HepG2 (cell line): ENCODE results near the gene MDH1. TPM values are rescaled to one million over a fixed set of nuclear protein-coding genes. Genes with fewer than 3 reads are reported as not detected.

Source experiments
- AHR ChIP-seq: IDR thresholded peaks from 2 replicates; pipeline ENCODE4 v1.6.1; 2018; ENCODE audit warnings: missing genetic modification reagents, missing compliant biosample characterization
- DMAP1 ChIP-seq: IDR thresholded peaks from 2 replicates; pipeline ENCODE4 v1.6.1; 2016
- ELF1 ChIP-seq: sonication (generic); formaldehyde crosslinking; IDR thresholded peaks from 2 replicates; pipeline ENCODE4 v1.4.0; 2020; ENCODE audit warnings: missing genetic modification reagents
- FOXA3 ChIP-seq: IDR thresholded peaks from 2 replicates; pipeline ENCODE4 v1.6.1; 2016; ENCODE audit warnings: missing genetic modification reagents, missing compliant biosample characterization
- FOXO1 ChIP-seq: sonication (generic); formaldehyde crosslinking; IDR thresholded peaks from 2 replicates; pipeline ENCODE4 v1.4.0; 2020; ENCODE audit warnings: missing genetic modification reagents
- GATAD2A ChIP-seq: IDR thresholded peaks from 2 replicates; pipeline ENCODE4 v1.6.1; 2016
- GZF1 ChIP-seq: sonication (generic); formaldehyde crosslinking; IDR thresholded peaks from 2 replicates; pipeline ENCODE4 v1.5.1; 2020; ENCODE audit warnings: mild to moderate bottlenecking, missing genetic modification reagents
- NR2C2 ChIP-seq: sonication (generic); formaldehyde crosslinking; IDR thresholded peaks from 2 replicates; pipeline ENCODE4 v1.4.0; 2020; ENCODE audit warnings: missing genetic modification reagents, mild to moderate bottlenecking, moderate library complexity, borderline replicate concordance
- PHF5A ChIP-seq: IDR thresholded peaks from one replicate; pipeline ENCODE4 v1.6.1; 2018; ENCODE audit warnings: low read depth, missing genetic modification reagents; ENCODE audit not compliant: unreplicated experiment
- POLR2AphosphoS5 ChIP-seq: IDR thresholded peaks from 2 replicates; pipeline ENCODE4 v1.6.1; 2012; ENCODE audit warnings: low read depth, low read length
- ZFP36 ChIP-seq: fragments of 150-350 bp; IDR thresholded peaks from 2 replicates; pipeline ENCODE4 v1.6.1; 2018; ENCODE audit warnings: borderline replicate concordance, low read length, low read depth; ENCODE audit not compliant: partially characterized antibody
- ZNF256 ChIP-seq: sonication (generic); formaldehyde crosslinking; conservative IDR thresholded peaks from 2 replicates; pipeline ENCODE4 v1.4.0; 2020; ENCODE audit warnings: missing genetic modification reagents
- ZNF550 ChIP-seq: sonication (generic); formaldehyde crosslinking; IDR thresholded peaks from 2 replicates; pipeline ENCODE4 v1.4.0; 2020; ENCODE audit warnings: mild to moderate bottlenecking, missing genetic modification reagents, borderline replicate concordance
- ZNF746 ChIP-seq: sonication (generic); formaldehyde crosslinking; IDR thresholded peaks from 2 replicates; pipeline ENCODE4 v1.8.0; 2022; ENCODE audit warnings: mild to moderate bottlenecking, missing genetic modification reagents
- ZNF883 ChIP-seq: sonication (generic); formaldehyde crosslinking; IDR thresholded peaks from 2 replicates; pipeline ENCODE4 v1.5.1; 2020; ENCODE audit warnings: mild to moderate bottlenecking, missing genetic modification reagents; ENCODE audit errors: not compliant biosample characterization
- polyA plus RNA-seq, 8 experiments: library from polyadenylated mRNA; depleted of rRNA in 3 of 8; stranded (reverse) in 7 of 8; unstranded in 1 of 8; fragments of >200 nt; fragmentation: Illumina TruSeq in 4 of 8; extraction: Trizol in 4 of 8; gene quantifications; 2 replicates each; pipeline versions ENCODE4 v1.2.1 to v1.2.3, GENCODE V29; 2011 to 2016; ENCODE audit warnings: low read depth in 4 of 8, missing spikeins in 1 of 8, mixed read lengths in 1 of 8; ENCODE audit not compliant: insufficient read depth in 1 of 8
- total RNA-seq, 5 experiments: library from RNA; depleted of rRNA; stranded (reverse); fragments of >200 nt; fragmentation: Illumina TruSeq; extraction: Trizol; gene quantifications; 2 replicates each; pipeline ENCODE4 v1.2.3, GENCODE V29; 2016; ENCODE audit warnings: low read depth in 1 of 5
- TF ChIP-seq, protein P1 (sequence below): sonication (generic); formaldehyde crosslinking; IDR thresholded peaks from 2 replicates; pipeline ENCODE4 v1.4.0; 2020; ENCODE audit warnings: missing genetic modification reagents, borderline replicate concordance
- TF ChIP-seq, protein P2 (sequence below): IDR thresholded peaks from 2 replicates; pipeline ENCODE4 v1.4.0; 2020; ENCODE audit warnings: mild to moderate bottlenecking, missing genetic modification reagents
- TF ChIP-seq, protein P3 (sequence below): sonication (generic); formaldehyde crosslinking; conservative IDR thresholded peaks from 2 replicates; pipeline ENCODE4 v1.4.0; 2020; ENCODE audit warnings: mild to moderate bottlenecking, missing genetic modification reagents, moderate library complexity
- TF ChIP-seq, protein P4 (sequence below): IDR thresholded peaks from 2 replicates; pipeline ENCODE4 v1.6.1; 2016; ENCODE audit warnings: missing biosample characterization, missing genetic modification reagents, low read depth

The MDH1 gene
- total and polyA plus RNA-seq, 2 of the 13 experiments (the other 11 are each of a cell fraction or from before 2014, with no cell fraction given) = 293 to 415 TPM

DNA sequence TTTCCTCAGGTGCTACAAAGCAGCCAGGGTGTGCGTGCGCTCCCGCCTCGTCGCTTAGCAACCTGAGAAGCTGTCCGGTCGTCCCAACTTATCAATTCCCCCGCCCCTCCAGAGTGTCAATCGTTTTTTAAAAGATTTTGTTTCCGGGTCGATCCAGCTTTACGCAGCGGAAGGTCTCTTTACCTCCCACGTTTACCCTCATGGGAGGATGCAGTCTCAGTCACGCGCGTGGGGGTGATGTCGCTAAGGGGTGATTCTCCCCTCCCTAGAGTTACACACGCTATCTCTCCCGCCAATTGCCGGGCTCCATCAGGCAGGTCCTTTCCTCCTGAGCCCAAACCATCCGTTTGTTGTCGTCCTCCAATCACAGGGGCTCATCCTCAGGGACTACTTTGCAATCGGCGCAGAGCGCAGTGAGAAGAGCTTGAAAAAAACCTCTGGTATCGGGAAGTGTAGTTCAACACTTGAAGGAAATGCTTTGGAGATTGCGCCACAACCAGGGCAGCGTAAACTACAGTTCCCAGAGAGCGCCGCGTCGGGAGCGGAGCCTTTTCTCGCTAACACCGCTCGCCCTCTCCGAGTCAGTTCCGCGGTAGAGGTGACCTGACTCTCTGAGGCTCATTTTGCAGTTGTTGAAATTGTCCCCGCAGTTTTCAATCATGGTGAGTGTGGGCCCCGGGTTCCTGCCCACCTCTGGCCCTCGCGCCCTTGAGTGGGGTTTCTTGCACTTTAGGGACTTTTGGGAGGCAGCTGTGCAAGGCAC, at the start of gene MDH1, which contains the start of gene WDPCP (continued):
- TF ChIP-seq, protein P1, sequence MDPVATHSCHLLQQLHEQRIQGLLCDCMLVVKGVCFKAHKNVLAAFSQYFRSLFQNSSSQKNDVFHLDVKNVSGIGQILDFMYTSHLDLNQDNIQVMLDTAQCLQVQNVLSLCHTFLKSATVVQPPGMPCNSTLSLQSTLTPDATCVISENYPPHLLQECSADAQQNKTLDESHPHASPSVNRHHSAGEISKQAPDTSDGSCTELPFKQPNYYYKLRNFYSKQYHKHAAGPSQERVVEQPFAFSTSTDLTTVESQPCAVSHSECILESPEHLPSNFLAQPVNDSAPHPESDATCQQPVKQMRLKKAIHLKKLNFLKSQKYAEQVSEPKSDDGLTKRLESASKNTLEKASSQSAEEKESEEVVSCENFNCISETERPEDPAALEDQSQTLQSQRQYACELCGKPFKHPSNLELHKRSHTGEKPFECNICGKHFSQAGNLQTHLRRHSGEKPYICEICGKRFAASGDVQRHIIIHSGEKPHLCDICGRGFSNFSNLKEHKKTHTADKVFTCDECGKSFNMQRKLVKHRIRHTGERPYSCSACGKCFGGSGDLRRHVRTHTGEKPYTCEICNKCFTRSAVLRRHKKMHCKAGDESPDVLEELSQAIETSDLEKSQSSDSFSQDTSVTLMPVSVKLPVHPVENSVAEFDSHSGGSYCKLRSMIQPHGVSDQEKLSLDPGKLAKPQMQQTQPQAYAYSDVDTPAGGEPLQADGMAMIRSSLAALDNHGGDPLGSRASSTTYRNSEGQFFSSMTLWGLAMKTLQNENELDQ (CRISPR knock-in tag) = peak; percentile 93; the same call in 1 of the 2 replicates
- TF ChIP-seq ZNF550 (CRISPR knock-in tag) (no peak), PHF5A (CRISPR knock-in tag) (peak; percentile 59), DMAP1 (CRISPR knock-in tag) (peak; percentile 91), ZNF256 (CRISPR knock-in tag) (no peak), ZNF883 (peak; percentile 82), ZNF746 (CRISPR knock-in tag) (no peak; the same call in 1 of the 2 replicates), ELF1 (CRISPR knock-in tag) (peak; percentile 93), AHR (CRISPR knock-in tag) (peak; percentile 84), FOXA3 (CRISPR knock-in tag) (peak; percentile 71; the same call in 1 of the 2 replicates), NR2C2 (peak; percentile 99), POLR2AphosphoS5 (peak; percentile 98), GATAD2A (peak; percentile 62), ZFP36 (no peak), FOXO1 (CRISPR knock-in tag) (no peak; the same call in none of the 2 replicates), GZF1 (peak; percentile 69)
- TF ChIP-seq, protein P2, sequence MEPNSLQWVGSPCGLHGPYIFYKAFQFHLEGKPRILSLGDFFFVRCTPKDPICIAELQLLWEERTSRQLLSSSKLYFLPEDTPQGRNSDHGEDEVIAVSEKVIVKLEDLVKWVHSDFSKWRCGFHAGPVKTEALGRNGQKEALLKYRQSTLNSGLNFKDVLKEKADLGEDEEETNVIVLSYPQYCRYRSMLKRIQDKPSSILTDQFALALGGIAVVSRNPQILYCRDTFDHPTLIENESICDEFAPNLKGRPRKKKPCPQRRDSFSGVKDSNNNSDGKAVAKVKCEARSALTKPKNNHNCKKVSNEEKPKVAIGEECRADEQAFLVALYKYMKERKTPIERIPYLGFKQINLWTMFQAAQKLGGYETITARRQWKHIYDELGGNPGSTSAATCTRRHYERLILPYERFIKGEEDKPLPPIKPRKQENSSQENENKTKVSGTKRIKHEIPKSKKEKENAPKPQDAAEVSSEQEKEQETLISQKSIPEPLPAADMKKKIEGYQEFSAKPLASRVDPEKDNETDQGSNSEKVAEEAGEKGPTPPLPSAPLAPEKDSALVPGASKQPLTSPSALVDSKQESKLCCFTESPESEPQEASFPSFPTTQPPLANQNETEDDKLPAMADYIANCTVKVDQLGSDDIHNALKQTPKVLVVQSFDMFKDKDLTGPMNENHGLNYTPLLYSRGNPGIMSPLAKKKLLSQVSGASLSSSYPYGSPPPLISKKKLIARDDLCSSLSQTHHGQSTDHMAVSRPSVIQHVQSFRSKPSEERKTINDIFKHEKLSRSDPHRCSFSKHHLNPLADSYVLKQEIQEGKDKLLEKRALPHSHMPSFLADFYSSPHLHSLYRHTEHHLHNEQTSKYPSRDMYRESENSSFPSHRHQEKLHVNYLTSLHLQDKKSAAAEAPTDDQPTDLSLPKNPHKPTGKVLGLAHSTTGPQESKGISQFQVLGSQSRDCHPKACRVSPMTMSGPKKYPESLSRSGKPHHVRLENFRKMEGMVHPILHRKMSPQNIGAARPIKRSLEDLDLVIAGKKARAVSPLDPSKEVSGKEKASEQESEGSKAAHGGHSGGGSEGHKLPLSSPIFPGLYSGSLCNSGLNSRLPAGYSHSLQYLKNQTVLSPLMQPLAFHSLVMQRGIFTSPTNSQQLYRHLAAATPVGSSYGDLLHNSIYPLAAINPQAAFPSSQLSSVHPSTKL (CRISPR knock-in tag) = peak; percentile 66
- TF ChIP-seq, protein P3, sequence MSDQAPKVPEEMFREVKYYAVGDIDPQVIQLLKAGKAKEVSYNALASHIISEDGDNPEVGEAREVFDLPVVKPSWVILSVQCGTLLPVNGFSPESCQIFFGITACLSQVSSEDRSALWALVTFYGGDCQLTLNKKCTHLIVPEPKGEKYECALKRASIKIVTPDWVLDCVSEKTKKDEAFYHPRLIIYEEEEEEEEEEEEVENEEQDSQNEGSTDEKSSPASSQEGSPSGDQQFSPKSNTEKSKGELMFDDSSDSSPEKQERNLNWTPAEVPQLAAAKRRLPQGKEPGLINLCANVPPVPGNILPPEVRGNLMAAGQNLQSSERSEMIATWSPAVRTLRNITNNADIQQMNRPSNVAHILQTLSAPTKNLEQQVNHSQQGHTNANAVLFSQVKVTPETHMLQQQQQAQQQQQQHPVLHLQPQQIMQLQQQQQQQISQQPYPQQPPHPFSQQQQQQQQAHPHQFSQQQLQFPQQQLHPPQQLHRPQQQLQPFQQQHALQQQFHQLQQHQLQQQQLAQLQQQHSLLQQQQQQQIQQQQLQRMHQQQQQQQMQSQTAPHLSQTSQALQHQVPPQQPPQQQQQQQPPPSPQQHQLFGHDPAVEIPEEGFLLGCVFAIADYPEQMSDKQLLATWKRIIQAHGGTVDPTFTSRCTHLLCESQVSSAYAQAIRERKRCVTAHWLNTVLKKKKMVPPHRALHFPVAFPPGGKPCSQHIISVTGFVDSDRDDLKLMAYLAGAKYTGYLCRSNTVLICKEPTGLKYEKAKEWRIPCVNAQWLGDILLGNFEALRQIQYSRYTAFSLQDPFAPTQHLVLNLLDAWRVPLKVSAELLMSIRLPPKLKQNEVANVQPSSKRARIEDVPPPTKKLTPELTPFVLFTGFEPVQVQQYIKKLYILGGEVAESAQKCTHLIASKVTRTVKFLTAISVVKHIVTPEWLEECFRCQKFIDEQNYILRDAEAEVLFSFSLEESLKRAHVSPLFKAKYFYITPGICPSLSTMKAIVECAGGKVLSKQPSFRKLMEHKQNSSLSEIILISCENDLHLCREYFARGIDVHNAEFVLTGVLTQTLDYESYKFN (CRISPR knock-in tag) = 0 out of 2 replicates have a peak, but pooled peaks have one; percentile 54
- TF ChIP-seq, protein P4, sequence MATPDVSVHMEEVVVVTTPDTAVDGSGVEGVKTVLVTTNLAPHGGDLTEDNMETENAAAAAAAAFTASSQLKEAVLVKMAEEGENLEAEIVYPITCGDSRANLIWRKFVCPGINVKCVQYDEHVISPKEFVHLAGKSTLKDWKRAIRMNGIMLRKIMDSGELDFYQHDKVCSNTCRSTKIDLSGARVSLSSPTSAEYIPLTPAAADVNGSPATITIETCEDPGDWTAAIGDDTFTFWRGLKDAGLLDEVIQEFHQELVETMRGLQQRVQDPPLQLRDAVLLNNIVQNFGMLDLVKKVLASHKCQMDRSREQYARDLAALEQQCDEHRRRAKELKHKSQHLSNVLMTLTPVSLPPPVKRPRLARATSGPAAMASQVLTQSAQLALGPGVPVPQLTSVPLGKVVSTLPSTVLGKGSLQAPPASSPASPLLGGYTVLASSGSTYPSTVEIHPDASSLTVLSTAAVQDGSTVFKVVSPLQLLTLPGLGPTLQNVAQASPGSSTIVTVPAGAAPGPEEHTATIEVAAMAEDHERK (CRISPR knock-in tag) = peak; percentile 79
